Measurements from ENCODE around the gene ZNF496.

ZNF496 gene

DNA sequence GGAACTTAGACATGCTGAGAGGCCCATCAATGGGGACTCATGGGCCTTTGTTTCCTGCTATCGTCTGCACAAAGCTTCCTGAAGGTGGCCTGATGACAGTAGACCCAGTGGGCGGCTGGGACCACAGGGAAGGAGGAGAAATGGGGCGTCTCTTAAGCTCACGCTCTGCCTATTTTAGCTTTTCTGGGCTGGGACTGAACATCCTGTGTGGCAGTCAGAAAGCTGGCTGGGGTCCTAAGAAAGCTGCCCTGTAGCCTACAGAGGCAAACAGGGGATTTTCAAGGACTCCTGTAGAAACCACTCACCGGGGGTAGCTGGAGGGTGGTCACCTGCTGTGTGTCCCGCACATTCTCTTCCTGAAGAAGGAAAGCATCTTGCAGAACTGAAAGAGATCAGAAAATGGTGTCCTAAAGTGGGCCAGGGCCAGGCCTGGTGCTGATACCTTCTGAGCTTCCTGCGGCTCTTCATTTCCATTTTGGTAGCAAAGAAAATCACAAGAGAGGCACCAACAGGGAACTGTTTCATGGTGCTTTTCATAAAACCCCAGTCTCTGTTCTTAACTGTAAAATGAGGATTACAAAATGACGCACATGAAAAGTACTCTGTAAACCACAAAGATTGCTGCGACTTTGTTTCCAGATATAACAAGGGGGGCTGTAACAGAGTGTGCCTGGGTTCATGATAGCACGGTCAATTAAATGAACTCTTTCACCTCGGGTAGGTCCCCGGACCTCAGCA is 8.6 kb downstream of the ZNF496 start:
- no peak for TF ChIP-seq TAF1 (IDR thresholded peaks at IDR 0.05; ENCODE audit: borderline replicate concordance, insufficient read depth, low read length)
- TF ChIP-seq FOXP2 (optimal IDR thresholded peaks at IDR 0.05; ENCODE audit: borderline replicate concordance, extremely low read depth, extremely low read length, insufficient read depth): no peak
- no peak for TF ChIP-seq POLR2AphosphoS5 (IDR thresholded peaks at IDR 0.05; ENCODE audit: low read depth, low read length)
- TF ChIP-seq, protein P1, sequence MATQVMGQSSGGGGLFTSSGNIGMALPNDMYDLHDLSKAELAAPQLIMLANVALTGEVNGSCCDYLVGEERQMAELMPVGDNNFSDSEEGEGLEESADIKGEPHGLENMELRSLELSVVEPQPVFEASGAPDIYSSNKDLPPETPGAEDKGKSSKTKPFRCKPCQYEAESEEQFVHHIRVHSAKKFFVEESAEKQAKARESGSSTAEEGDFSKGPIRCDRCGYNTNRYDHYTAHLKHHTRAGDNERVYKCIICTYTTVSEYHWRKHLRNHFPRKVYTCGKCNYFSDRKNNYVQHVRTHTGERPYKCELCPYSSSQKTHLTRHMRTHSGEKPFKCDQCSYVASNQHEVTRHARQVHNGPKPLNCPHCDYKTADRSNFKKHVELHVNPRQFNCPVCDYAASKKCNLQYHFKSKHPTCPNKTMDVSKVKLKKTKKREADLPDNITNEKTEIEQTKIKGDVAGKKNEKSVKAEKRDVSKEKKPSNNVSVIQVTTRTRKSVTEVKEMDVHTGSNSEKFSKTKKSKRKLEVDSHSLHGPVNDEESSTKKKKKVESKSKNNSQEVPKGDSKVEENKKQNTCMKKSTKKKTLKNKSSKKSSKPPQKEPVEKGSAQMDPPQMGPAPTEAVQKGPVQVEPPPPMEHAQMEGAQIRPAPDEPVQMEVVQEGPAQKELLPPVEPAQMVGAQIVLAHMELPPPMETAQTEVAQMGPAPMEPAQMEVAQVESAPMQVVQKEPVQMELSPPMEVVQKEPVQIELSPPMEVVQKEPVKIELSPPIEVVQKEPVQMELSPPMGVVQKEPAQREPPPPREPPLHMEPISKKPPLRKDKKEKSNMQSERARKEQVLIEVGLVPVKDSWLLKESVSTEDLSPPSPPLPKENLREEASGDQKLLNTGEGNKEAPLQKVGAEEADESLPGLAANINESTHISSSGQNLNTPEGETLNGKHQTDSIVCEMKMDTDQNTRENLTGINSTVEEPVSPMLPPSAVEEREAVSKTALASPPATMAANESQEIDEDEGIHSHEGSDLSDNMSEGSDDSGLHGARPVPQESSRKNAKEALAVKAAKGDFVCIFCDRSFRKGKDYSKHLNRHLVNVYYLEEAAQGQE (IDR thresholded peaks at IDR 0.05; ENCODE audit: insufficient read depth in 1 of 2, low read depth in 2 of 2, low read length in 2 of 2): no peak
- no peak for TF ChIP-seq SIN3A (IDR thresholded peaks at IDR 0.05; ENCODE audit: borderline replicate concordance, insufficient read depth, low read length)

DNA sequence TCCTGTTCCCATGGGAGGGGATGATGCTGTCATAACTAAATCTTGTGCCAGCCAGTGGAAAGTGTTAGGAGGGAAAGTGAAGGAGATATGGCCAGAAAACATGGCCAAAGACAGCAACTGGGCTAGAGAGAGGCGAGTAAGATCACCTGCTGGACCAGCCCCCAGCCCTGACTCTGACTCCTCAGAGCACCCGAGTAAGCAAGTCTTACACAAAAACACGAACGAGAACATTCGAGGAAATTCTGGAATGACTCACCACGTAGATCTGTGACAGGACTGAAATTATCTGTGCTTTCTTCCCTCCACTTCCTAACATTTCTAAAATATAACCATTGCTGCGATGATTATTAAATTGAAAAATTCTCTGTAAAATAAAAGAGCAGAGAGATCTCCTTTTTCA is 9.2 kb downstream of the ZNF496 start:
- no peak for TF ChIP-seq POLR2AphosphoS5 (IDR thresholded peaks at IDR 0.05; ENCODE audit: low read depth, low read length)
- TF ChIP-seq, protein P1 (IDR thresholded peaks at IDR 0.05; ENCODE audit: insufficient read depth in 1 of 2, low read depth in 2 of 2, low read length in 2 of 2): no peak
- no peak for TF ChIP-seq SIN3A (IDR thresholded peaks at IDR 0.05; ENCODE audit: borderline replicate concordance, insufficient read depth, low read length)
- TF ChIP-seq FOXP2 (optimal IDR thresholded peaks at IDR 0.05; ENCODE audit: borderline replicate concordance, extremely low read depth, extremely low read length, insufficient read depth): no peak
- no peak for TF ChIP-seq TAF1 (IDR thresholded peaks at IDR 0.05; ENCODE audit: borderline replicate concordance, insufficient read depth, low read length)

DNA sequence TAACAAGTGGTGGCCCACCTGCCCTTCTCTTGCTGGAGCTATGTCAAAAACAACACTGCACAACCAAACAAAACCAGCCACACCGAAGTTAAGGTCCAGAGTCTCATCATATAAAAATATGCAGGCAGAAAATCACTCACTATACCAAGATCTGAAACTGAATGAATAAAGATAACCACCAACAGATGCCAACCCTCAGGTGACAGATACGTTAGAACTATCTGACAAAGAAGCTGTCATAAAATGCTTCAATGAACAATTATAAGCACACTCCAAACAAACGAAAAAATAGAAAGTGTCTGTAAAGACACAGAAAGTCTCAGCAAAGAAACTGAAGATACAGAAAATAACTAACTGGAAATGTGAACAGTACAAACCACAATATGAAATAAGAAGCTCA is 14.0 kb downstream of the ZNF496 start:
- TF ChIP-seq POLR2AphosphoS5 (IDR thresholded peaks at IDR 0.05; ENCODE audit: low read depth, low read length) (no peak), FOXP2 (optimal IDR thresholded peaks at IDR 0.05; ENCODE audit: borderline replicate concordance, extremely low read depth, extremely low read length, insufficient read depth) (no peak)

DNA sequence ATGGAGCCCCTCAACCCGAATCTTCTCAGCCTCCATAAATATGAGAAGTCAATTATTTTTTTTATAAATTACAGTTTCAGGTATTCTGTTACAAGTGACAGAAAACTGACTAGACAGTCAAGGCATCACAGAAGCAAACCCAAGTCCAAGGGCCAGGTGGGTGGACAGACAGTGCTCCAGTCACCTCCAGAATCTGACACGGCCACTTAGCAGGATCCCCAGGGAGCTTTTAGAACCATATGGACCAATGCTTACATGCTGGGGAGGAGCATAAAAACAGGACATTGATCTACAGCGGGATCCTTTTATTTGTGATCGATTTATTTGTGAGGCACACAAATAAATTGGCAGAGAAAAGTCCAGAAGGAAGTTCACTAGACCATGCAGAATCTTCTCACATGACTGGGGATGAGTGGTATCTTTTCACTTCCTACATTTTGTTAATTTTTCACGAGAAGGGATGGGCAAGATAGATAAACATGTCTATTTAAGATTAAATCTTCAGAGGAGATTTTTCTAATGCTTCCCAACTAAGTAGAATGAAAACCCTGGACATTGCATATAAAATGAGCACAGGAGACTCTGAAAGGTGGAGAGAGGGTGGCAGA is 15.0 kb downstream of the ZNF496 start:
- TF ChIP-seq, protein P1 (IDR thresholded peaks at IDR 0.05; ENCODE audit: insufficient read depth in 1 of 2, low read depth in 2 of 2, low read length in 2 of 2): no peak
- TF ChIP-seq POLR2AphosphoS5 (IDR thresholded peaks at IDR 0.05; ENCODE audit: low read depth, low read length) (no peak), FOXP2 (optimal IDR thresholded peaks at IDR 0.05; ENCODE audit: borderline replicate concordance, extremely low read depth, extremely low read length, insufficient read depth) (no peak), TAF1 (IDR thresholded peaks at IDR 0.05; ENCODE audit: borderline replicate concordance, insufficient read depth, low read length) (no peak), SIN3A (IDR thresholded peaks at IDR 0.05; ENCODE audit: borderline replicate concordance, insufficient read depth, low read length) (no peak)

DNA sequence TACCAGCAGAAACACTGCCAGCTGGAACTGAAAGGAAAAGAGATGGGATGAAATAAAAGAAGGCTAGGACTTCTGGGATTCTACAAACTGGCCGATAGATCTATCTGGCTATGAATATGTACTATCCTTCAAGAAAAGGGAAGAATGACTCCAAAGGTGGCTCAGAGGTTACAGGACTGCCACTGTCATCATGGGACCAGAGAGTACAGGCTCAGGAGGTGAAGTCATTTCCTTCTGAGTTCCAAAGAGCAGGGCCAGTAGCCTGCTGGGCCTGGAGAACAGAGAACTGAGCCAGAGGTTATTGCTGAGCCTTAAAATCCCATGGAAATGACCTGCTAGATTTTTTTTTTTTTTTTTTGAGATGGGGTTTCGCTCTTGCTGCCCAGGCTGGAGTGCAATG is 27.6 kb downstream of the ZNF496 start:
- no peak for TF ChIP-seq FOXP2 (optimal IDR thresholded peaks at IDR 0.05; ENCODE audit: borderline replicate concordance, extremely low read depth, extremely low read length, insufficient read depth)
- no peak for TF ChIP-seq SIN3A (IDR thresholded peaks at IDR 0.05; ENCODE audit: borderline replicate concordance, insufficient read depth, low read length)
- TF ChIP-seq, protein P1 (IDR thresholded peaks at IDR 0.05; ENCODE audit: insufficient read depth in 1 of 2, low read depth in 2 of 2, low read length in 2 of 2): no peak
- TF ChIP-seq POLR2AphosphoS5 (IDR thresholded peaks at IDR 0.05; ENCODE audit: low read depth, low read length): no peak
- no peak for TF ChIP-seq TAF1 (IDR thresholded peaks at IDR 0.05; ENCODE audit: borderline replicate concordance, insufficient read depth, low read length)
